C4-2B (cell line): ENCODE results near the gene GALNT7.

Experiments
- ZFX ChIP-seq: fragments of 450-650 bp; IDR thresholded peaks from 2 replicates; pipeline ENCODE4 v1.6.1; 2017
- TF ChIP-seq, protein P1 (sequence below): fragments of 450-650 bp; conservative IDR thresholded peaks from 2 replicates; pipeline ENCODE4 v1.5.1; 2017; ENCODE audit warnings: mild to moderate bottlenecking

GRCh38 chr4:173205656-173206055 lies 37.0 kb downstream of the GALNT7 start:
- TF ChIP-seq, protein P1, sequence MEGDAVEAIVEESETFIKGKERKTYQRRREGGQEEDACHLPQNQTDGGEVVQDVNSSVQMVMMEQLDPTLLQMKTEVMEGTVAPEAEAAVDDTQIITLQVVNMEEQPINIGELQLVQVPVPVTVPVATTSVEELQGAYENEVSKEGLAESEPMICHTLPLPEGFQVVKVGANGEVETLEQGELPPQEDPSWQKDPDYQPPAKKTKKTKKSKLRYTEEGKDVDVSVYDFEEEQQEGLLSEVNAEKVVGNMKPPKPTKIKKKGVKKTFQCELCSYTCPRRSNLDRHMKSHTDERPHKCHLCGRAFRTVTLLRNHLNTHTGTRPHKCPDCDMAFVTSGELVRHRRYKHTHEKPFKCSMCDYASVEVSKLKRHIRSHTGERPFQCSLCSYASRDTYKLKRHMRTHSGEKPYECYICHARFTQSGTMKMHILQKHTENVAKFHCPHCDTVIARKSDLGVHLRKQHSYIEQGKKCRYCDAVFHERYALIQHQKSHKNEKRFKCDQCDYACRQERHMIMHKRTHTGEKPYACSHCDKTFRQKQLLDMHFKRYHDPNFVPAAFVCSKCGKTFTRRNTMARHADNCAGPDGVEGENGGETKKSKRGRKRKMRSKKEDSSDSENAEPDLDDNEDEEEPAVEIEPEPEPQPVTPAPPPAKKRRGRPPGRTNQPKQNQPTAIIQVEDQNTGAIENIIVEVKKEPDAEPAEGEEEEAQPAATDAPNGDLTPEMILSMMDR = no peak
- no peak for TF ChIP-seq ZFX
